ENCODE results near the gene CD4.
A peak's percentile ranks its signal among the peaks of the same experiment; 100 is the strongest.

CD4 gene

DNA sequence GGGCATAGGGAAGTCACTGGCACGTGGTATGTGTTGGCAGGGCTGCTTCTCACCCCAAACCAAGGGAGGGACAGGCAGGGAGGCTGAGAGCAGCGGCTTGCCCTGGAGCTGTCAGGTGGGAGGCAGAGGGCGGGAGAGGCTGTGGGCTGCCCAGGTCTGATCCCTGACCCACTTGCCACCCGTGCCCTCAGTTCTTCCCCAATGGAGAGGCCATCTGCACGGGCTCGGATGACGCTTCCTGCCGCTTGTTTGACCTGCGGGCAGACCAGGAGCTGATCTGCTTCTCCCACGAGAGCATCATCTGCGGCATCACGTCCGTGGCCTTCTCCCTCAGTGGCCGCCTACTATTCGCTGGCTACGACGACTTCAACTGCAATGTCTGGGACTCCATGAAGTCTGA lies 56.1 kb downstream of the CD4 start:
- no peak for DNase-seq (ENCODE audit: low spot score)
- TF ChIP-seq, protein P1, sequence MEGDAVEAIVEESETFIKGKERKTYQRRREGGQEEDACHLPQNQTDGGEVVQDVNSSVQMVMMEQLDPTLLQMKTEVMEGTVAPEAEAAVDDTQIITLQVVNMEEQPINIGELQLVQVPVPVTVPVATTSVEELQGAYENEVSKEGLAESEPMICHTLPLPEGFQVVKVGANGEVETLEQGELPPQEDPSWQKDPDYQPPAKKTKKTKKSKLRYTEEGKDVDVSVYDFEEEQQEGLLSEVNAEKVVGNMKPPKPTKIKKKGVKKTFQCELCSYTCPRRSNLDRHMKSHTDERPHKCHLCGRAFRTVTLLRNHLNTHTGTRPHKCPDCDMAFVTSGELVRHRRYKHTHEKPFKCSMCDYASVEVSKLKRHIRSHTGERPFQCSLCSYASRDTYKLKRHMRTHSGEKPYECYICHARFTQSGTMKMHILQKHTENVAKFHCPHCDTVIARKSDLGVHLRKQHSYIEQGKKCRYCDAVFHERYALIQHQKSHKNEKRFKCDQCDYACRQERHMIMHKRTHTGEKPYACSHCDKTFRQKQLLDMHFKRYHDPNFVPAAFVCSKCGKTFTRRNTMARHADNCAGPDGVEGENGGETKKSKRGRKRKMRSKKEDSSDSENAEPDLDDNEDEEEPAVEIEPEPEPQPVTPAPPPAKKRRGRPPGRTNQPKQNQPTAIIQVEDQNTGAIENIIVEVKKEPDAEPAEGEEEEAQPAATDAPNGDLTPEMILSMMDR (IDR thresholded peaks at IDR 0.05; ENCODE audit: extremely low read depth, missing control alignments): no peak

DNA sequence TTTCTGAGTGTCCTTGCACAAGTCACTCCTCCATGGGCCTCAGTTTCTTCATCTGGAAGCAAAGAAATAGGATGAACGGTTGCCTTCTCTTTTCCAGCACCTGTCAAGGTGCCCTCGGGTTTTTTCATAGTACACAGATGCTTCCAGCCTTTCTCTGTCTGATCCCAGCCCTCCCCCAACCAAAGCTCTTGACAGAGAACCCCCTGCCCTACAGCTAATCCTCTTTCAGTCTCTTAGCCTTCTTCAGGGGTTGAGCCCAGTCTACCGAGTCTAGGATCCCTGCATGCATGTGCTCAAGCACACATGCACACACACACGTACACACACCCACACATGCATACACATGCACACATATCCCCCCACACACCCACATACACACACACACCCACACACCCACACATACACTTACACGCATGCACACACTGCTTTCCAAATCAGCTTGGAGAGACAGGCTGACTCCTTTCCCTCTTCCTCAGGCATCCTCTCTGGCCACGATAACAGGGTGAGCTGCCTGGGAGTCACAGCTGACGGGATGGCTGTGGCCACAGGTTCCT lies 57.1 kb downstream of the CD4 start:
- TF ChIP-seq, protein P1 (IDR thresholded peaks at IDR 0.05; ENCODE audit: extremely low read depth, missing control alignments): no peak
- DNase-seq (ENCODE audit: low spot score): no peak

DNA sequence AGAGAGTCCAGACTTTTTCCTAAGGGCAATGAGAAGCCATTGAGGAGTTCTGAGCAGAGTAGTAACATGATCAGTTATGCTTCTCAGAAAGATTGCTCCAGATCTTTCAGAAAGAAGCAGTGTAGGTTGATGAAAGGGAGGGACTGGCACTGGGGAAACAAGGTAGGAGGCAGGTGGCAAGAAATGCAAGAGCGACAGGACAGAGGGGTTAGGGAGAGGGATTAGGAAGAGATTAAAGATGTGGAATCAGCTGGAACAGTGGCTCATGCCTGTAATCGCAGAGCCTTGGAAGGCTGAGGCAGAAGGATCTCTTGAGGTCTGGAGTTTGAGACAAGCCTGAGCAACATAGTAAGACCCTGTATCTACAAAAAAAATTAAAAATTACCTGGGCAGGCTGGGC lies 58.3 kb downstream of the CD4 start:
- no peak for DNase-seq (ENCODE audit: low spot score)
- TF ChIP-seq, protein P1 (IDR thresholded peaks at IDR 0.05; ENCODE audit: extremely low read depth, missing control alignments): no peak

DNA sequence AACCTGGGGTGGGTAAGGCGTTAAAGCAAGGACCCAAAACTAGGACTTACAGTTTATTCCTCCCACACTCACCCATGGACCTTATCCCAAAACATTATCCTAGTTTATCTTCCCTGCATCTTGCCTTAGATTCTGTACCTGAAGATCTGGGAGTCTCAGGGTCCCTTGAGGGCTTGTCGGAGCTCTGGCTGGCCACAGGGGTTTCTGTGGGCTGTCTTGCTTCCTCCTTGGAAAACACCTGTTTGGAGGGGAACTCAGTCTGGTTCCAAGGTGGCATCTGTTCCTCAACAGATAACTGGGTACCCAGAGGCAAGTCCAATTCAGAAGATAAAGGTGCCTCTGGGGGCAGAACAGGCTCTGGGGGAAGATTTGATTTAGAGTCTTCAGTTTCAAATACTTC lies 60.1 kb downstream of the CD4 start:
- TF ChIP-seq, protein P1 (IDR thresholded peaks at IDR 0.05; ENCODE audit: extremely low read depth, missing control alignments): no peak
- no peak for DNase-seq (ENCODE audit: low spot score)

DNA sequence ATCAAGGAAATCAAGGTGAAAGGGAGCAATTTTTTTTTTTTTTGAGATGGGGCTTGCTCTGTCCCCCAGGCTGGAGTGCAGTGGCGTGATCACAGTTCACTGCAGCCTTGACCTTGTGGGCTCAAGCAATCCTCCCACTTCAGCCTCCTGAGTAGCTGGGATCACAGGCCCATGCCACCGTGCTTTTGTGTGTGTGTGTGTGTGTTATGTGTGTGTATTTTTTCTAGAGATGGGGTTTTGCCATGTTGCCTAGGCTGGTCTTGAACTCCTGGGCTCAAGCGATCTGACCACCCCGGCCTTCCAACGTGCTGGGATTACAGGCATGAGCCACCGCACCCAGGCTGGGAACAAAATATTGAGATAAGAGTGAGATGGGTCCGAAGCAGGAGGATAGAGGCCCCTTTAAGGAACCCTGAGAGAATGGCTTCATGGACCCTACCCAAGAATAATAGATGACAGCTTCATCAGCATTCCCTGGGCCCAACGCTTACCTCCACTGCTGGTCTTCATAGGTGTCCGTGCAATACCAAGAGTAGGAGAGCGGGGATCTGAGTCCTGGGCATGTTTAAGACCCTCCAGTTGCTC lies 60.7 kb downstream of the CD4 start:
- TF ChIP-seq, protein P1 (IDR thresholded peaks at IDR 0.05; ENCODE audit: extremely low read depth, missing control alignments): no peak
- no peak for DNase-seq (ENCODE audit: low spot score)

DNA sequence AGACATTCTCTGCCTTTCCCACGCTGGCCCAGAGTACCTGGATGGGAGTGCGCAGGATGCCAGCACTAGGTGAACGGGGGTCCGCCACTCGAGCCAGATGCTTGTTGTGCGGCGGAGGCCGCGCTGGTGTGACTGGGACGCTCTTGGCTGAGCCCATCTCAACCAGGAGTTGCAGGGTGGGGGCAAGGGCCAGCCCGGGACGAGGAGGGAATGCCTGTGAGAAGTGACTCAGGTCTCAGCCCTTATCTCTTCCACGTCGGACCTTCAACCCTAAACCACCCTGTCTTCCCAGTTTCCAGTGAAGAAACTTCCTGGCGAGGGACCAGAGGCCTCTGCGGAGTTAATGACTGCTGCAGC lies 61.4 kb downstream of the CD4 start:
- TF ChIP-seq, protein P1 (IDR thresholded peaks at IDR 0.05; ENCODE audit: extremely low read depth, missing control alignments): no peak
- DNase-seq (ENCODE audit: low spot score): no peak

DNA sequence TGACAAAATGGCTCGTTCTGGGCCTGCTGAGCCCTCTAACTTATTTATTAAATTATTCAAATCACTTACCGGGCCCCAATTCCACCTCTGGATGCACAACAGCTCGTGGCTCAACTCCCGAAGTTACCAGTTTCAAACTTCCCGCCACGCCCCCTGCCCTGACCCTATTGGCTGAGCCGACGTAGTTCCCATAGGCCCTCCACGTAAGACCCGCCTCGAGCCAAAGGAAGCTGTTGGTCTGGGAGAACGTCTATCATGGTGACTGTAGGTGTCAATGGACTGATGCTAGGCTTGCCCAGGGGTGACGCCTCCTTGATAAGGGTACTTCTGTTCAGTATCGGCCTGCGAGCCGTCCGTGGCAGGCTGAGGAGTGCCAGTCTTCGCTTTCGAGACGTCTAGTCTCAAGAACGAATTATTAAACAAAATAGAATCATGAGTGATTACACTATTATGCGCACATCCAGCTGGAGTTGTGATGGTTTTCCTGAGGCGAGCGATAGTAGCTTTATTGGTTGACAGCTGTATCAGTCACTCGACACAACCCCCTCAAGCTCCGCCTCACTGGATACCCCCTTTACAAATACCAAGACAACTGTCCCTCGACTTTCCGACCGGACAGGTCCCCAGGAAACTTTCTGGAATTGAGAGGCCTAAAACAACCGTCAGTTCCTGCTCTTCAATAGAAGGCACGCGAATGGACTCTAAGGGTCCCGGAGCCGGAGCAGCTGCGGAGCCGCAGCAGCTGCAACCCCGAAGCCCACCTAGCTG lies 62.0 kb downstream of the CD4 start, which contains the start of gene CDCA3:
Gene CDCA3, minus strand, starts transcription at position 134 of the 768 bp plus-strand sequence. CDS start 334 bp downstream, outside the sequence.
- TF ChIP-seq, protein P1 (IDR thresholded peaks at IDR 0.05; ENCODE audit: extremely low read depth, missing control alignments): no peak
- DNase-seq (ENCODE audit: low spot score): peak; percentile 99
